ENCODE measurements around the gene ALLC.

GRCh38 chr2:3610881-3611505, 47.0 kb upstream of the ALLC start:
- TF ChIP-seq POLR2A (IDR thresholded peaks at IDR 0.05), result no peak
- TF ChIP-seq, protein P1, sequence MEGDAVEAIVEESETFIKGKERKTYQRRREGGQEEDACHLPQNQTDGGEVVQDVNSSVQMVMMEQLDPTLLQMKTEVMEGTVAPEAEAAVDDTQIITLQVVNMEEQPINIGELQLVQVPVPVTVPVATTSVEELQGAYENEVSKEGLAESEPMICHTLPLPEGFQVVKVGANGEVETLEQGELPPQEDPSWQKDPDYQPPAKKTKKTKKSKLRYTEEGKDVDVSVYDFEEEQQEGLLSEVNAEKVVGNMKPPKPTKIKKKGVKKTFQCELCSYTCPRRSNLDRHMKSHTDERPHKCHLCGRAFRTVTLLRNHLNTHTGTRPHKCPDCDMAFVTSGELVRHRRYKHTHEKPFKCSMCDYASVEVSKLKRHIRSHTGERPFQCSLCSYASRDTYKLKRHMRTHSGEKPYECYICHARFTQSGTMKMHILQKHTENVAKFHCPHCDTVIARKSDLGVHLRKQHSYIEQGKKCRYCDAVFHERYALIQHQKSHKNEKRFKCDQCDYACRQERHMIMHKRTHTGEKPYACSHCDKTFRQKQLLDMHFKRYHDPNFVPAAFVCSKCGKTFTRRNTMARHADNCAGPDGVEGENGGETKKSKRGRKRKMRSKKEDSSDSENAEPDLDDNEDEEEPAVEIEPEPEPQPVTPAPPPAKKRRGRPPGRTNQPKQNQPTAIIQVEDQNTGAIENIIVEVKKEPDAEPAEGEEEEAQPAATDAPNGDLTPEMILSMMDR (IDR thresholded peaks at IDR 0.05 in 4 of 5, conservative IDR thresholded peaks at IDR 0.05 in 1 of 5), result no peak

Data from gastrocnemius medialis (tissue), 4 donors.